Activated naive CD4-positive, alpha-beta T cell treated with anti-CD3 and anti-CD28 coated beads for 36 hours (primary cell): ENCODE results near the gene CLHC1. TPM values are rescaled to one million over a fixed set of nuclear protein-coding genes. Genes with fewer than 3 reads are reported as not detected.
A peak's percentile ranks its signal among the peaks of the same experiment; 100 is the strongest.
"Not testable (repeated sequence)": the region's sequence is repeated elsewhere in the genome, so short reads cannot be mapped to it uniquely, and the experiment has no call there.

ENCODE experiments used
- CTCF ChIA-PET: fragments of 350-600 bp; sonication (Branson Sonifier 250); formaldehyde crosslinking; loops from one replicate; lab custom pipeline; 2021; ENCODE audit warnings: antibody characterized with exemption; lab: Charles Lee
- DNase-seq: peaks from one replicate; pipeline ENCODE4 v3.0.0-alpha.2; 2020
- H3K27ac Mint-ChIP-seq: one replicate; pipeline ENCODE4 v1.8.0; 2021; ENCODE audit warnings: mild to moderate bottlenecking, mixed read lengths
- H3K27me3 Mint-ChIP-seq: one replicate; pipeline ENCODE4 v1.8.0; 2021; ENCODE audit warnings: low read depth, mixed read lengths
- H3K36me3 Mint-ChIP-seq: one replicate; pipeline ENCODE4 v1.8.0; 2021; ENCODE audit warnings: low read depth, mixed read lengths
- H3K4me1 Mint-ChIP-seq: one replicate; pipeline ENCODE4 v1.8.0; 2021; ENCODE audit warnings: low read depth, mixed read lengths
- H3K4me3 Mint-ChIP-seq: one replicate; pipeline ENCODE4 v1.8.0; 2021; ENCODE audit warnings: mild to moderate bottlenecking, moderate library complexity, mixed read lengths
- H3K9me3 Mint-ChIP-seq: one replicate; pipeline ENCODE4 v1.8.0; 2021; ENCODE audit warnings: mixed read lengths
- intact Hi-C: fragments of 100-400 bp; cut with micrococcal nuclease; formaldehyde crosslinking; loops from one replicate; pipeline ENCODE4 v1.15.1; 2023
- total RNA-seq, 2 experiments: library from RNA; stranded (reverse); gene quantifications; one replicate each; pipeline ENCODE4 v1.2.3, GENCODE V29; 2021

Gene CLHC1
- total RNA-seq, 2 experiments from 2014 or later: 2.4 to 3.1 TPM

DNA sequence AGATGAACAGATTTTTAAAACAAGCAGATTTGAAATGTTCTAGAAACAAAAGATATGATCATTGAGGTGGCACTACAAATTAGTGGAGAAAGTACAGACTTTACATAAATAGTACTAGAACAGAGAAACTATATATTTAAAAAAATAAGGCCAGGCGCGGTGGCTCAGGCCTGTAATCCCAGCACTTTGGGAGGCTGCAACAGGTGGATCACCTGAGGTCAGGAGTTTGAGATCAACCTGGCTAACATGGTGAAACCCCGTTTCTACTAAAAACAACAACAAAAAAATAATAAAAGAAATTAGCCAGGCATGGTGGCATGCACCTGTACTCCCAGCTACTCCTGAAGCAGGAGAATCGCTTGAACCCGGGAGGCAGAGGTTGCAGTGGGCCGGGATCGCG, 45.3 kb downstream of the CLHC1 start:
- intact Hi-C loops, H3K9me3 Mint-ChIP-seq, DNase-seq, H3K4me3 Mint-ChIP-seq, H3K27me3 Mint-ChIP-seq, H3K27ac Mint-ChIP-seq, H3K4me1 Mint-ChIP-seq: not testable (repeated sequence)
- peaks cover 10% of the 10 kb centered on the region for H3K36me3 Mint-ChIP-seq
- CTCF ChIA-PET: interaction anchor here (0.8 to 1.0 kb wide), 2 partner anchors 208 to 288 kb away, joined by 3 to 5 read pairs; no protein-coding TSS in a partner anchor

GRCh38 chr2:55180374-55180773, 51.7 kb downstream of the CLHC1 start:
- CTCF ChIA-PET: interaction anchor here (0.6 kb wide), 1 partner anchor 136 kb away, joined by 3 read pairs; no protein-coding TSS in a partner anchor
- Mint-ChIP-seq H3K27ac (no peak overlapping the region), H3K9me3 (no peaks in the 10 kb centered on the region), H3K27me3 (no peaks in the 10 kb centered on the region), H3K36me3 (no peaks in the 10 kb centered on the region), H3K4me1 (peaks cover 5% of the 10 kb centered on the region), H3K4me3 (no peak overlapping the region)
- DNase-seq: no peak
- intact Hi-C loops: no loop called here

- CTCF ChIA-PET: interaction anchor here (0.6 to 3.7 kb wide), 13 partner anchors 8 to 652 kb away, joined by 3 to 20 read pairs (median 5); no protein-coding TSS in a partner anchor
- no peaks in the 10 kb centered on the region for H3K9me3 Mint-ChIP-seq
- no peak overlapping the region for H3K4me3 Mint-ChIP-seq
- H3K4me1 Mint-ChIP-seq: peaks cover 7% of the 10 kb centered on the region
- no peaks in the 10 kb centered on the region for H3K36me3 Mint-ChIP-seq
- no peaks in the 10 kb centered on the region for H3K27me3 Mint-ChIP-seq
- intact Hi-C loops: loop anchor here (5.0 kb wide), 2 partner anchors 454 to 1069 kb away; partner anchors contain the start of gene EML6
- no peak for DNase-seq
- H3K27ac Mint-ChIP-seq: no peak overlapping the region
Observed at GRCh38 chr2:55176094-55176415, 56.0 kb downstream of the CLHC1 start.

GRCh38 chr2:55175254-55176093, 56.6 kb downstream of the CLHC1 start:
- Mint-ChIP-seq H3K4me3 (no peak overlapping the region), H3K9me3 (no peaks in the 10 kb centered on the region), H3K27me3 (no peaks in the 10 kb centered on the region), H3K36me3 (no peaks in the 10 kb centered on the region), H3K27ac (no peak overlapping the region), H3K4me1 (peaks cover 7% of the 10 kb centered on the region)
- intact Hi-C loops: loop anchor here (1.0 to 5.0 kb wide), 11 partner anchors 160 to 1068 kb away; partner anchors contain the start of gene EML6
- CTCF ChIA-PET: interaction anchor here (0.6 to 3.7 kb wide), 19 partner anchors 7 to 1068 kb away, joined by 3 to 20 read pairs (median 5); no protein-coding TSS in a partner anchor
- DNase-seq: no peak

DNA sequence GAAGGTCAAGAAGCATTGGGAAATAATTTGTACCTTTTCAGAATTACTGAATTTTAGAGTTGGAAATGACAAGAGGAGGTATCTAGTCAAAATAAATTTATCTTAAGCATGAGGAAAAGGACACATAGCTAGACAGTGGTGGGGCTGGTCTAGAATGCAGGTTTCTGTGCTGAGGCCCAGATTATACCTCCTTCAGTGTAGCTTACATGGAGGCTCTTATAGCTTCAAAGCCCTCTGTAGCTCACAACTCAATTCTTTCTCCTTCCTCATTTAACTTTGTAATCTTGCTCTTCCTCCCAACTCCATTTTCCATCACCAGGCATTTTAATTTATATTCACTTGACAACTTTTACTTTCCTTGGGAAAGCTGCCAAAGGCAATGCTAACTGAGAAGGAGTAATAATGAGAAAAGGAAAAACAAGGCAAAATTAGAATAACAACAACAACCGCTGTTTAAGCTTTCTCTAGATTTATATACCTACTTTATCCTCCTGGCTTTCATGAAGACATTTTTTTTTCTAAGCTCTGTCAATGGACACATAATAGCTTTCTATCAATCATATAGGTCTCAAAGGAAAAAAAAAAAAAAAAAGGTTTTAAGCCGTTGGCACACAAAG, 58.5 kb downstream of the CLHC1 start:
- Mint-ChIP-seq H3K27me3 (no peaks in the 10 kb centered on the region), H3K9me3 (no peaks in the 10 kb centered on the region), H3K4me1 (peaks cover 8% of the 10 kb centered on the region), H3K36me3 (no peaks in the 10 kb centered on the region), H3K27ac (no peak overlapping the region), H3K4me3 (no peak overlapping the region)
- no peak for DNase-seq
- CTCF ChIA-PET: interaction anchor here (0.6 to 3.2 kb wide), 6 partner anchors 156 to 829 kb away, joined by 3 to 20 read pairs (median 5); no protein-coding TSS in a partner anchor
- intact Hi-C loops: loop anchor here (2.0 kb wide), 4 partner anchors 411 to 649 kb away; no protein-coding TSS in a partner anchor

GRCh38 chr2:55169915-55170314, 62.2 kb downstream of the CLHC1 start:
- H3K4me1 Mint-ChIP-seq: peaks cover 3% of the 10 kb centered on the region
- intact Hi-C loops: no loop called here
- H3K36me3 Mint-ChIP-seq: no peaks in the 10 kb centered on the region
- H3K4me3 Mint-ChIP-seq: no peak overlapping the region
- H3K27ac Mint-ChIP-seq: no peak overlapping the region
- no peak for DNase-seq
- H3K9me3 Mint-ChIP-seq: no peaks in the 10 kb centered on the region
- H3K27me3 Mint-ChIP-seq: no peaks in the 10 kb centered on the region
- CTCF ChIA-PET: interaction anchor here (0.6 to 5.0 kb wide), 7 partner anchors 21 to 274 kb away, joined by 3 to 40 read pairs (median 4); no protein-coding TSS in a partner anchor

GRCh38 chr2:55169359-55169758, 62.7 kb downstream of the CLHC1 start:
- intact Hi-C loops: no loop called here
- no peak overlapping the region for H3K4me3 Mint-ChIP-seq
- CTCF ChIA-PET: interaction anchor here (0.8 to 5.0 kb wide), 17 partner anchors 8 to 270 kb away, joined by 3 to 40 read pairs (median 7); no protein-coding TSS in a partner anchor
- DNase-seq: no peak
- no peaks in the 10 kb centered on the region for H3K36me3 Mint-ChIP-seq
- no peaks in the 10 kb centered on the region for H3K9me3 Mint-ChIP-seq
- H3K27ac Mint-ChIP-seq: no peak overlapping the region
- peaks cover 3% of the 10 kb centered on the region for H3K4me1 Mint-ChIP-seq
- H3K27me3 Mint-ChIP-seq: no peaks in the 10 kb centered on the region

GRCh38 chr2:55168221-55169154, 63.6 kb downstream of the CLHC1 start:
- Mint-ChIP-seq H3K27me3 (no peaks in the 10 kb centered on the region), H3K9me3 (no peaks in the 10 kb centered on the region), H3K36me3 (no peaks in the 10 kb centered on the region), H3K4me3 (no peak overlapping the region), H3K27ac (no peak overlapping the region), H3K4me1 (peaks cover 3% of the 10 kb centered on the region)
- intact Hi-C loops: loop anchor here (1.0 kb wide), 4 partner anchors 118 to 330 kb away; partner anchors contain the start of gene RTN4
- peak; percentile 62 for DNase-seq
- CTCF ChIA-PET: interaction anchor here (0.8 to 5.0 kb wide), 27 partner anchors 8 to 445 kb away, joined by 3 to 40 read pairs (median 4); partner anchors contain the start of genes EML6 and RTN4

GRCh38 chr2:55165626-55166025, 66.5 kb downstream of the CLHC1 start:
- CTCF ChIA-PET: interaction anchor here (0.6 to 2.1 kb wide), 5 partner anchors 10 to 156 kb away, joined by 4 to 5 read pairs (median 4); no protein-coding TSS in a partner anchor
- Mint-ChIP-seq H3K4me1 (peaks cover 3% of the 10 kb centered on the region), H3K27ac (no peak overlapping the region), H3K9me3 (no peaks in the 10 kb centered on the region), H3K36me3 (no peaks in the 10 kb centered on the region), H3K4me3 (no peak overlapping the region), H3K27me3 (no peaks in the 10 kb centered on the region)
- no peak for DNase-seq
- intact Hi-C loops: no loop called here

DNA sequence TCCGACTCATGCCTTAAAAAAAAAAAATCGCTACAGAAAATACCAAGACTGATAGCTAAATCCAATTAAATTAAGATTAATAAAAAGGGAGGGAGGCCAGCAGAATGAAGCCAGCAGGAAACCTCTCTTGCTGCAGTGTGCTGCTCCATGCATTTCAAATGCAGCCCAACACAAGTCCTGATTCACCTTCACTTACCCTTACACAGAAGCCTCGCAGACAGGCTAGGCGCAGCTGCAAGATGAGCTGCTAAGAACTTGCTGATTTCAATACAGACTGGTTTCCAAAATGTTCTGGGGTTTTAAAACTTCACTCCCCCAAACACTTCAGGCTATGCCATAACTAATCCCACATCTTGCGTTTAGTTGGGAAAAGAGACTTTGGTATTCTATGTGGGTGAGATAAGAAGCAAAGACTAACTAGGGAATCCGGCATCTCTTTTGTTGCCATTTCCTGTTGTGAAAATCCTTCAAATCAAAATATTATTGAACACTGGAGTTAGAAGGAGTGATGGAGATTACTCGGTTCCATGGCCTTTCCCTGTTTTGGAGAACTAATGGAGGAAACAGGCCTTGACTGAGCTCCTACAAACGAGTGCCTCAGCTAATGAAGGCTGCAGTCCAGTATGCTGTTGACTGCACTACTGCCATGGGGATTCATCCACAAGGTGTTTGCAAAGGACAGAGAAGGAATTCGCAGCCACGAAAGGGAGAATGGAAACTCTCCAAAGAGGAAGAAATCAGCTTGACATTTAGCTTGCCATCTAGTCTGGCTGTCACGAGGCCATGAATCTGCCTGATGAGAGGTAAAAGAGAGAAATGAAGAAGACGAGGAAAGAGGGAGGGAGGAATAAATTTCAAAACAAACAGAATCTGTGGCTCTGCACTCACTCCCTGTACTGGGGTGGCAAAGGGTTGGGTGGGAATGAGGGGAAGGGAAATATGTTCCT, 67.3 kb downstream of the CLHC1 start:
- no peak overlapping the region for H3K27ac Mint-ChIP-seq
- H3K4me1 Mint-ChIP-seq: peaks cover 3% of the 10 kb centered on the region
- intact Hi-C loops: no loop called here
- no peak for DNase-seq
- no peak overlapping the region for H3K4me3 Mint-ChIP-seq
- no peaks in the 10 kb centered on the region for H3K9me3 Mint-ChIP-seq
- no peaks in the 10 kb centered on the region for H3K36me3 Mint-ChIP-seq
- no peaks in the 10 kb centered on the region for H3K27me3 Mint-ChIP-seq
- CTCF ChIA-PET: interaction anchor here (0.6 to 2.1 kb wide), 4 partner anchors 11 to 323 kb away, joined by 3 to 5 read pairs (median 4); no protein-coding TSS in a partner anchor
